Raji (cell line): Measurements from ENCODE around the gene CDCP2.

Experiments
- POLR2A ChIP-seq: IDR thresholded peaks from 2 replicates; pipeline ENCODE4 v1.6.1; 2011; ENCODE audit warnings: low read depth, low read length, control low read depth; ENCODE audit not compliant: insufficient read depth

The CDCP2 gene

DNA sequence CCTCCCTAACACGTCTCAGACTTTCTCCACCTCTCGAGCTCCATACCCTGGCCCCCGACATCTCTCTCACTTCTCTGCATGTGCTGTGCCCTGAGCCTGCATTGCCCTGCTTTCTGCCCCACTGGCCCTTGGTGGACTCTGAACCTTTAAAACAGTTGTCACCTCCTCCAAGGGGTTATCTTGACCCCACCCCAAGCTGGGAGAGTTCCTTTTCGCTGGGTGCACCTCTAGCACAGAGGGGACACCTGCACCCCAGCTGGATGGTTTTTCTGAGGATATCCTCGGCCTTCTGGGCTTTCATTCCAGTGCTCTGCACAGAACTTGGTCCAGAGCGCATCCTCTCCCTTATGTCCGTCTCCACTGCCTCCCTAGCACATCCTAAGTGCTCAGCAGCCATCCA is 4.2 kb upstream of the CDCP2 start:
- TF ChIP-seq POLR2A = no peak

DNA sequence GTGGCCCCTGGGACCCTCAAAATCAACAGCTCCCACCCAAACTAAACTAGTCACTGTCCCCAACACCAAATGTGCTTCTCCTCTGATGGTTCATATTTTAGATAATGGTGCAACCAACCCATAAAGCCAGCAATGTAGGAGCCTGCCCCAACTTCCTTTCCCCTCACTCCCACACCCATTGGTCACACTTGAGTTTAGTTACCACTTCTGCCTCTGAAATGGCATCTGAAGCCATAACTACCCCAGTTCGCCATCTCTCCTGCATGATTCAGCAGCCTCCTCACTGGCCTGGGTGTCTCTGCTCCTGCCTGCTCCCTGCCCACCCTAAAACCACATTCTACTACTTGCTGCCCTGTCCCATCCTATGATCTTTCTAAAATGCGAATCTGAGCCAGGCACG is 3.4 kb upstream of the CDCP2 start:
- TF ChIP-seq POLR2A = no peak

DNA sequence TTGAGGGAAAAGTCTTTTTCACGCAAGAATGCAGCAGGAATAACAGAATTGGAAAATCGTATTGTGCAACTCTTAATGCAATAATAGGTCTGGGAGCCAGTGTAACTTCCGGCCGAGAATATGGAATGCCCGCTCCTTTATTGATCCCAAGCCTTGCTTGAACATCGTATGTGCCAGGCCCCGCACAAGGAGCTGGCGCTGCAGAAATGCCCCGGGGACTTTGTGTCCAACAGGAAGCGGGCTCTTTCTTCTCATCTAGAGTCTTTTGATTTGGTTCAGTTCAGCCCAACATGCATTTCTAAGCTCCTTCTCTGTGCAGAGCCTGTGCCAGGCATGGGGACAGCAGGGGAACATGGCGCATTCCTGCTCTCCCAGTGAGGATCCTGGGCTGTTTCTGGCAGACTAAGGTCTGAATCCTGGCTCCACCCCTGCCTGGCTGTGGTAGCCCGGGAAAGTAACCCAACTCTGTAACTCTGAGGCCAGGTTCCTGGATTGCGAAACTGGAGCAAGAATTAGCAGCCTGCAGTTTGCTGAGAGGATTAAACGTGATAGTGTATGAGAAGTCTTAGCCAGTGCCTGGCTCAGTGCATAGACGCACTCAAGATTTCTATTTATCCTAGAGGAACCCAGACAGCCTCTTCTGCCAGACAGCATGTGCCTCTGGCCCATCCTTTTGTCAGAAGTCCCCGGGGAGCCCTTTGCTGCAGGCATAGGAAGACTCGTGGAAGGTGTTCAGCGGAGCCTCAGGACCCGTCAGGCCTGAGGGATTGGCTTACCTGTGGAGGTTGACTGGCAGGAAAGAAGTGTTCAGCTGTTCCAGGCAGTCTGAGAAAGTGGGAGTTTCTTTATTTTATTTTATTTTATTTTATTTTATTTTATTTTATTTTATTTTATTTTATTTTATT is 987 bp upstream of the CDCP2 start:
- TF ChIP-seq POLR2A = no peak

DNA sequence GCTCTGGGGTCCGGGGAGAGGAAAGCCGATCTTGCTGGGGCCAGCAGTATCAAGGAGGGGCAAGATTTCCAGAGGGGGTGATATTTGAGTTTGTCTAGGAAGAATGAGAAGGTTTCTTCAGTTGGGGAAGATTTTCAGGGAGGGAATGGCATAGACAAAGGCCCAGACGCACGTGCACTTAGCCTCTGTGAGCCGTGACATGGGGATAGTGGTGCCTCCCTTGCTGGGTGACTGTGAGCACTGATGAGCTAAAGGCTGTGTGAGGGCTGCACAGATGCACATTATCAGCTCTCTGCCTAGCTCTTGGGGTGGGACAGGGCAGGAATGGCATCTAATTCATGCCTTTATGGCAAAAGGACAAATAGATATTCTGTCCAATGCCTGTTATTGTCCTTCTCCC is 1.8 kb downstream of the CDCP2 start:
- TF ChIP-seq POLR2A = no peak

DNA sequence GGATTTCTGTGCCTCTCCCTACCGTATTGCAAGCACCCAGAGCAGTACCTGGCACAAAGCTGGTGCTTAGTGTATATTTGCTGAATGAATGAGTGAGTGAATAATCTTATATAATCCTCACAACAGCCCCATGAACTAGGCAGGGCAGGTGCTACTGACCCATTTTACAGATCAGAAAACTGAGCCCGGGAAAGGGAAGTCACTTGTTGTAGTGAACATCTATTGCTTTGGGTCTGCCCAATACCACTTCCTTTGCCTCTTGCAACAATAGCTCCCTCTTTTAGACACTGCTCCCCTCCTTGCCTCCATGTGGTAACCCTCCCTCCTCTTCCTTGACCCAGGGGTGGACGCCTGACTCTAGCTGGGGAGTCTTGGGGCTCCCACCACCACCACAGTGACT is 3.1 kb downstream of the CDCP2 start:
- no peak for TF ChIP-seq POLR2A

DNA sequence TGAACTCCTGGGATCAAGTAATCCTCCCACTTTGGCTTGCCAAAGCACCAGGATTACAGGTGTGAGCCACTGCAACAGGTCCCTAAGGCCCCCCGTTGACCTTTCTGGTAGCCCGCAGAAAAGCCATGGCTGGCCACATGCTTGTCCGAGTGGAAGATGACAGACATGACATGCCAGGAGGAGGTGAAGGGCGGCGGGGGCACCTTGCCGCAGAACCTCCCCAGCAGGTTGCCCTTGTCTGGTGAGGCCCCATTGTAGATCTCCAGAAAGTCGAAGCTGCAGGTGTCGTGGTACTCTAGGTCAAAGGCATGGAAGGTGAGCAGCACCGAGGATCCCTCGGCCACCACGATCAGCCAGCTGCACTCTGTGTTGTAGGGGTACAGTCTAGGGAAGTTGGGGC is 8.4 kb downstream of the CDCP2 start:
- TF ChIP-seq POLR2A = no peak

DNA sequence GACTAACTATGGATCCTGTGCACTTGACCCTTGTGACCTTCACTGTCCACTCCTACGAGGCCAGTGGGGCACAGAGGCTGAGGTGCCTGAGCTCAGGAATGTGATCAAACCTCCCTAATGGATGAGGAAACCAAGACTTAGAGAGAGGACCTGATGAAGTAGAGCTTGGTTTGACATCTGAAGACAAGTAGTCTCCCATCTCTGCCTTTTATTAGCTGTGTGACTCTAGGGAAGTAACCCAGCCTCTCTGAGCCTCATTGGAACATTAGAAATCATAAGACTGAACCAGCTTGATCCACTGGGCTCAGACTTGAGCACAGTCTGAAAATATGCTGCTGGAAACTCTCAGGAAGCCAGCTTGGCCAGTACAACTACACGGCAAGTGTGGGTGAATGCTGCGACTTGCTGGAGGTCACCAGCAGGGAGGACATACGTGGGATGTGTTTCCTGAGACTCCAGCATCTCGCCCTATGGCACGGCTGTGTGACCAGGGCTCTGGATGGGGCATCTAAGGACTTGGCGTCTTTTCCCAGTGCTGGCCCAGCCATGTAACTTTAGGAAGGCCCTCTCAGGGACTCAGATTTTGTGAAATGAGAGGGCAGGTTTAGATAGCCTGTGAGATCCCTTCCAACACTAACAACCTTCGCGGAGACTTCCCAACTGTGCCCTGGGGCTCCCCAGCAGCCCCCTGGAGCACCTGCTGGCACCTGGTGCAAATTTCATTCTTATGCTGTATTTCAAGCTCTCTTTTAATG is 10.5 kb downstream of the CDCP2 start:
- no peak for TF ChIP-seq POLR2A

DNA sequence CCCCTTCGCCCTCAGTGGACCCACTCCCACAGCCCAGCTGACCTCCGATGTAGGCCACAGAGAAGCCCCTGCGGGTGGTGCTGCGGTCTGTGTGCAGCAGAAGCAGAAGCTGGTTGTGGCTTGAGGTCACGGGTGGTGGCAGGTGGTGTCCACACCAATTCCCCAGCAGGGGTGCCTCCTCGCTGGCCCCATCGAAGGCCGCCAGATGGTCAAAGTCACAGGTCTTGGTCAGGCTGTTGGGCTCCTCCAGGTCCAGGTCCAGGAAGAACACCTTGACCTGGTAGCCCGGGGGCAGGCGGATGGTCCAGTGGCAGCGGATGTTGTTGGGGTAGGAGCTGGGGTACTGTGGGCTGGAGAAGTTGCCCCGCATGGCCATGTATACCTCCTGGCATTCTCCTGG is 13.1 kb downstream of the CDCP2 start:
- no peak for TF ChIP-seq POLR2A

- TF ChIP-seq POLR2A = no peak
These were observed 13.8 kb downstream of the CDCP2 start for GRCh38 chr1:54138994-54139393.

GRCh38 chr1:54137534-54138061 is 15.2 kb downstream of the CDCP2 start:
- no peak for TF ChIP-seq POLR2A

GRCh38 chr1:54136963-54137533 is 15.8 kb downstream of the CDCP2 start:
- no peak for TF ChIP-seq POLR2A

- TF ChIP-seq POLR2A = no peak
These were observed 16.4 kb downstream of the CDCP2 start for GRCh38 chr1:54136269-54136896.

- TF ChIP-seq POLR2A = no peak
These were observed 17.2 kb downstream of the CDCP2 start for GRCh38 chr1:54135436-54136120.

GRCh38 chr1:54134295-54134694 is 18.5 kb downstream of the CDCP2 start:
- TF ChIP-seq POLR2A = no peak

DNA sequence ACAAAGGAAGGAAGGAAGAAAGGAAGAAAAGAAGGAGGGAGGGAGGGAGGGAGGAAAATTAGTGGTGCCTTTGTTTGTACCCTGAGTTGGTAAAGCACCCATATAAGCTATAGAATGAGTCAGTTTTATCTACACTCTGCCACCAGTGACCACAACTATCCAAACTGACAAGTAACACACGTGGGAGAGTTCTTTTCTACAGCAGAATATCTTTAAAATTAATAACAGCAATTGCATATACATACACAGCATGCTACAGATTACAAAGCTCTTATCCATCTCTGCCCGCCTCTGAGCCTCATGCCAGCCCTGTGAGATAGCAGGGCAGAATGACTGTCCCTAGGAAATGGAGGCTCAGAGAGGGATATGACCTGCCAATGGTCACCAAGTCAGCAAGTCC is 20.3 kb downstream of the CDCP2 start:
- no peak for TF ChIP-seq POLR2A
